ENCODE data around the gene ATR.

DNA sequence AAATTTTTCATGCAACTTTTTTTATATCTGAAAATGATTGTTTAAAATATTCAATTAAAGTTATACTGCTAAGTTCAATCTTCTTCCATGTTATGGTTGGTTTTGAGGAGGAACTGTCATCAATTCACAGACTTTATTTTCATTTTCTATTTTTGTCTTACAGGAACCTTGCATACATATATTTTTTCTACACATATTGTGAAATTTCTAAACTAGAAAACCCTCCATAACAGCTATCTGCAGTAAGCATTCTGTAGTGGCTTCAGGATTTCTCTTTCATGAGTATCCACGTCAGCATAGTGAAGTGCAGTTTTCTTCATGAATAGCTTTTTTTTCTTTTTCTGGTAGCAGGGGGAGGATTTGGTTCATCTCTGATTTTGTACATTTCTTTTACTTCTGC lies 48.2 kb downstream of the ATR start:
- TF ChIP-seq ZNF140 (CRISPR knock-in tag; IDR thresholded peaks at IDR 0.05) (no peak), MCM7 (IDR thresholded peaks at IDR 0.05) (no peak), MTA2 (IDR thresholded peaks at IDR 0.05; ENCODE audit: low read depth) (no peak), MYC (IDR thresholded peaks at IDR 0.05; ENCODE audit: low read depth, low read length) (no peak), MYC (CRISPR knock-in tag; IDR thresholded peaks at IDR 0.05; ENCODE audit: borderline replicate concordance, low read depth) (no peak), ZNF274 (IDR thresholded peaks at IDR 0.05; ENCODE audit: borderline replicate concordance, low read depth, low read length) (no peak), POLR2A (conservative IDR thresholded peaks at IDR 0.05) (no peak)
- TF ChIP-seq, protein P1, sequence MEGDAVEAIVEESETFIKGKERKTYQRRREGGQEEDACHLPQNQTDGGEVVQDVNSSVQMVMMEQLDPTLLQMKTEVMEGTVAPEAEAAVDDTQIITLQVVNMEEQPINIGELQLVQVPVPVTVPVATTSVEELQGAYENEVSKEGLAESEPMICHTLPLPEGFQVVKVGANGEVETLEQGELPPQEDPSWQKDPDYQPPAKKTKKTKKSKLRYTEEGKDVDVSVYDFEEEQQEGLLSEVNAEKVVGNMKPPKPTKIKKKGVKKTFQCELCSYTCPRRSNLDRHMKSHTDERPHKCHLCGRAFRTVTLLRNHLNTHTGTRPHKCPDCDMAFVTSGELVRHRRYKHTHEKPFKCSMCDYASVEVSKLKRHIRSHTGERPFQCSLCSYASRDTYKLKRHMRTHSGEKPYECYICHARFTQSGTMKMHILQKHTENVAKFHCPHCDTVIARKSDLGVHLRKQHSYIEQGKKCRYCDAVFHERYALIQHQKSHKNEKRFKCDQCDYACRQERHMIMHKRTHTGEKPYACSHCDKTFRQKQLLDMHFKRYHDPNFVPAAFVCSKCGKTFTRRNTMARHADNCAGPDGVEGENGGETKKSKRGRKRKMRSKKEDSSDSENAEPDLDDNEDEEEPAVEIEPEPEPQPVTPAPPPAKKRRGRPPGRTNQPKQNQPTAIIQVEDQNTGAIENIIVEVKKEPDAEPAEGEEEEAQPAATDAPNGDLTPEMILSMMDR (IDR thresholded peaks at IDR 0.05 in 2 of 3, conservative IDR thresholded peaks at IDR 0.05 in 1 of 3; ENCODE audit: insufficient read depth in 2 of 3, low read depth in 1 of 3, low read length in 3 of 3) = no peak
- TF ChIP-seq, protein P2, sequence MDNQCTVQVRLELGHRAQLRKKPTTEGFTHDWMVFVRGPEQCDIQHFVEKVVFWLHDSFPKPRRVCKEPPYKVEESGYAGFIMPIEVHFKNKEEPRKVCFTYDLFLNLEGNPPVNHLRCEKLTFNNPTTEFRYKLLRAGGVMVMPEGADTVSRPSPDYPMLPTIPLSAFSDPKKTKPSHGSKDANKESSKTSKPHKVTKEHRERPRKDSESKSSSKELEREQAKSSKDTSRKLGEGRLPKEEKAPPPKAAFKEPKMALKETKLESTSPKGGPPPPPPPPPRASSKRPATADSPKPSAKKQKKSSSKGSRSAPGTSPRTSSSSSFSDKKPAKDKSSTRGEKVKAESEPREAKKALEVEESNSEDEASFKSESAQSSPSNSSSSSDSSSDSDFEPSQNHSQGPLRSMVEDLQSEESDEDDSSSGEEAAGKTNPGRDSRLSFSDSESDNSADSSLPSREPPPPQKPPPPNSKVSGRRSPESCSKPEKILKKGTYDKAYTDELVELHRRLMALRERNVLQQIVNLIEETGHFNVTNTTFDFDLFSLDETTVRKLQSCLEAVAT (IDR thresholded peaks at IDR 0.05) = no peak
